ENCODE measurements around the gene PAQR4. TPM values are rescaled to one million over a fixed set of nuclear protein-coding genes. Genes with fewer than 3 reads are reported as not detected.

PAQR4 gene
- total and polyA plus RNA-seq, 2 of the 13 experiments (the other 11 are each of a cell fraction or from before 2014, with no cell fraction given): 15.9 to 24.8 TPM

GRCh38 chr16:2968738-2969544 is at the start of gene PAQR4 (continued):
- peak; percentile 63; the same call in 1 of the 2 replicates for TF ChIP-seq MTA3 (CRISPR knock-in tag; IDR thresholded peaks at IDR 0.05)
- peak; percentile 84 for TF ChIP-seq ELF3 (CRISPR knock-in tag; IDR thresholded peaks at IDR 0.05)
- peak; percentile 86; the same call in 1 of the 2 replicates for TF ChIP-seq ZNF674 (CRISPR knock-in tag; IDR thresholded peaks at IDR 0.05; ENCODE audit: low read depth)
- 0 out of 2 replicates have a peak, but pooled peaks have one; percentile 87 for TF ChIP-seq ZNF383 (CRISPR knock-in tag; IDR thresholded peaks at IDR 0.05; ENCODE audit: borderline replicate concordance)
- TF ChIP-seq CHD4 (IDR thresholded peaks at IDR 0.05; ENCODE audit: borderline replicate concordance, low read length): no peak
- 0 out of 2 replicates have a peak, but pooled peaks have one; percentile 17 for TF ChIP-seq KDM1A (CRISPR knock-in tag; IDR thresholded peaks at IDR 0.05)
- no peak for TF ChIP-seq SP1 (IDR thresholded peaks at IDR 0.05)
- peak; percentile 32 for TF ChIP-seq SP1 (CRISPR knock-in tag; IDR thresholded peaks at IDR 0.05)
- 0 out of 2 replicates have a peak, but pooled peaks have one; percentile 79 for TF ChIP-seq ZNF337 (CRISPR knock-in tag; IDR thresholded peaks at IDR 0.05; ENCODE audit: borderline replicate concordance, low read depth)
- TF ChIP-seq ZNF547 (CRISPR knock-in tag; IDR thresholded peaks at IDR 0.05): peak; percentile 88
- TF ChIP-seq ZNF761 (CRISPR knock-in tag; conservative IDR thresholded peaks at IDR 0.05): peak; percentile 94
- no peak for TF ChIP-seq CBX1 (IDR thresholded peaks at IDR 0.05; ENCODE audit: low read depth)
- TF ChIP-seq, protein P1, sequence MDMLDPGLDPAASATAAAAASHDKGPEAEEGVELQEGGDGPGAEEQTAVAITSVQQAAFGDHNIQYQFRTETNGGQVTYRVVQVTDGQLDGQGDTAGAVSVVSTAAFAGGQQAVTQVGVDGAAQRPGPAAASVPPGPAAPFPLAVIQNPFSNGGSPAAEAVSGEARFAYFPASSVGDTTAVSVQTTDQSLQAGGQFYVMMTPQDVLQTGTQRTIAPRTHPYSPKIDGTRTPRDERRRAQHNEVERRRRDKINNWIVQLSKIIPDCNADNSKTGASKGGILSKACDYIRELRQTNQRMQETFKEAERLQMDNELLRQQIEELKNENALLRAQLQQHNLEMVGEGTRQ (IDR thresholded peaks at IDR 0.05; ENCODE audit: low read depth, low read length): no peak
- TF ChIP-seq, protein P1 (CRISPR knock-in tag; IDR thresholded peaks at IDR 0.05; ENCODE audit: borderline replicate concordance): no peak; the same call in 1 of the 2 replicates
- 0 out of 2 replicates have a peak, but pooled peaks have one; percentile 41 for TF ChIP-seq ZNF646 (CRISPR knock-in tag; IDR thresholded peaks at IDR 0.05)
- no peak for TF ChIP-seq ZNF10 (CRISPR knock-in tag; IDR thresholded peaks at IDR 0.05; ENCODE audit: borderline replicate concordance, low read depth)
- peak; percentile 87 for TF ChIP-seq HOXA9 (CRISPR knock-in tag; IDR thresholded peaks at IDR 0.05; ENCODE audit: borderline replicate concordance)
- peak; percentile 87; the same call in 1 of the 2 replicates for TF ChIP-seq ZNF776 (CRISPR knock-in tag; IDR thresholded peaks at IDR 0.05)
- peak; percentile 81 for TF ChIP-seq MEIS2 (CRISPR knock-in tag; IDR thresholded peaks at IDR 0.05)
- TF ChIP-seq NFKB2 (CRISPR knock-in tag; IDR thresholded peaks at IDR 0.05; ENCODE audit: borderline replicate concordance): peak; percentile 99
- peak; percentile 98 for TF ChIP-seq EED (CRISPR knock-in tag; IDR thresholded peaks at IDR 0.05)
- TF ChIP-seq ZNF660 (CRISPR knock-in tag; IDR thresholded peaks at IDR 0.05; ENCODE audit: borderline replicate concordance, low read depth): peak; percentile 92; the same call in 1 of the 2 replicates
